H1 (cell line): ENCODE data around the gene PLIN4. TPM values are rescaled to one million over a fixed set of nuclear protein-coding genes. Genes with fewer than 3 reads are reported as not detected.

ENCODE experiments used
- CHD1 ChIP-seq: IDR thresholded peaks from 2 replicates; pipeline ENCODE4 v1.6.1; 2012; ENCODE audit warnings: low read depth, low read length, improper control_type of control experiment
- RFX5 ChIP-seq: IDR thresholded peaks from 2 replicates; pipeline ENCODE4 v1.6.1; 2011; ENCODE audit warnings: low read depth, low read length, improper control_type of control experiment, borderline replicate concordance
- TAF7 ChIP-seq: optimal IDR thresholded peaks from 2 replicates; pipeline ENCODE3; 2011; ENCODE audit warnings: low read depth, mild to moderate bottlenecking, inconsistent platforms, low read length, moderate library complexity, borderline replicate concordance
- TCF12 ChIP-seq: IDR thresholded peaks from 2 replicates; pipeline ENCODE4 v1.6.1; 2011; ENCODE audit warnings: low read depth, mild to moderate bottlenecking, low read length
- TEAD4 ChIP-seq: IDR thresholded peaks from 2 replicates; pipeline ENCODE4 v1.6.1; 2012; ENCODE audit warnings: low read depth, low read length, inconsistent platforms, mixed read lengths
- polyA plus RNA-seq, 7 experiments: library from polyadenylated mRNA; depleted of rRNA in 3 of 7; stranded (reverse) in 5 of 7; unstranded in 2 of 7; fragments of >200 nt in 5 of 7; fragments of 200-250 nt in 2 of 7; gene quantifications; 1 replicate in 5 of 7; 2 replicates in 1 of 7; 4 replicates in 1 of 7; pipeline versions ENCODE4 v1.2.1 to v1.2.3, GENCODE V29; 2011 to 2013; ENCODE audit warnings: missing spikeins in 2 of 7, mixed read lengths in 2 of 7
- total RNA-seq: library from RNA; stranded (reverse); fragmentation: NEBNext Ultra II Directional; extraction: Animal tissue kit (Norgen Biotek cat#: 25700); gene quantifications from 2 replicates; pipeline ENCODE4 v1.2.1, GENCODE V29; 2021

The PLIN4 gene
- total and polyA plus RNA-seq, 2 of the 8 experiments (the other 6 are each of a cell fraction or from before 2014, with no cell fraction given), result 0.35 to 0.45 TPM

DNA sequence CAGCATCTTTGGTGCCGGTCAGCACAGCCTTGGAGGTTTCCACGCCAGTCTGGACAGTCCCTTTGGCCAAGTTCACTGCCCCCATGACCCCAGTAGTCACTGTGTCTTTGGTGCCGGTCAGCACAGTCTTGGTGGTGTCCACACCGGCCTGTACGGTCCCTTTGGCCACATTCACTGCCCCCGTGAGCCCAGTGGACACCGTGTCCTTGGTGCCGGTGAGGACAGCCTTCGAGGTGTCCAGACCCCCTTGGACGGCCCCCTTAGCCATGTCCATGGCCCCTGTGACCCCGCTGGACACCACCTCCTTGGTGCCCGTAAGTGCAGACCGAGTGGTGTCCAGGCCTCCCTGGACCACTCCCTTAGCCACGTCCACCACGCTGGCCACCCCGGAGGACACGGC lies 5.0 kb downstream of the PLIN4 start (continued):
- TF ChIP-seq TEAD4, result no peak
- TF ChIP-seq TAF7, result no peak
- TF ChIP-seq CHD1, result no peak
- no peak for TF ChIP-seq RFX5
- no peak for TF ChIP-seq TCF12
